ENCODE data around the gene JUNB. TPM values are rescaled to one million over a fixed set of nuclear protein-coding genes. Genes with fewer than 3 reads are reported as not detected.

The JUNB gene
- total and polyA plus RNA-seq, 2 of the 4 experiments (the other 2 are of a cell fraction): 20.8 to 109 TPM

DNA sequence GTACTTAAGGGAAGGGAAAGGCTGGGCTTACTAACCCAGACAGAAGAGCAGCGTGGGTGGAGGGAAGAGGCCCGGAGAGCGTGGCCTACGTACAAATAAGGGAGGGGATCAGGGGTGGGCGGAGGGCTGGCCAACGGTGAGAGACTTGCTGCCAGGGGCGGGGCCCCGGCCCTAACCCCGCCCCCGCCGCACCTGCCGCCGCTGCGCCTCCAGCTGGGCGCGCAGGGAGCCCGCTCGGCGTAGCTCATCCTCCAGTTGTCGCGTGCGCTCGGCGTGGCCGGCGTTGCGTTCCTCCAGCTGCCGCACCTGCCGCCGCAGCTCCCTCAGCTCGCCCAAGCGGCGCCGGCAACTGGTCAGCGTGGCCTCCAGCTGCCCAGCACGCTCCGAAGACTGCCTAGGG is 21.6 kb upstream of the JUNB start:
- Histone ChIP-seq H4K91ac (ENCODE audit: insufficient read depth, low read depth, low read length) (no peak overlapping the region), H2BK15ac (ENCODE audit: low read depth, low read length) (no peak overlapping the region), H2BK5ac (ENCODE audit: low read depth, low read length, poor library complexity, severe bottlenecking) (no peak overlapping the region), H3K4me2 (ENCODE audit: low read depth, low read length) (no peak overlapping the region), H3K4ac (ENCODE audit: low read depth, low read length) (no peak overlapping the region), H3K18ac (ENCODE audit: low read depth, low read length) (no peak overlapping the region), H3K36me3 (ENCODE audit: control insufficient read depth, insufficient read depth, low read length) (peaks cover under 1% of the 10 kb centered on the region; the same call in 1 of the 2 replicates), H3K27me3 (ENCODE audit: control insufficient read depth, insufficient read depth, low read length) (no peaks in the 10 kb centered on the region), H3K4me1 (ENCODE audit: control insufficient read depth, insufficient read depth, low read length) (0 out of 2 replicates have a peak, but pooled peaks cover 2% of the 10 kb centered on the region), H2AFZ (replicated peaks; ENCODE audit: low read length, poor library complexity) (no peak overlapping the region), H2AK9ac (replicated peaks; ENCODE audit: low read depth, low read length, poor library complexity) (no peak overlapping the region), H4K8ac (ENCODE audit: low read depth in 2 of 2, low read length in 2 of 2) (no peak overlapping the region), H2BK120ac (ENCODE audit: low read depth, low read length) (no peak overlapping the region), H3K9me1 (ENCODE audit: insufficient read depth, low read length) (peaks cover 3% of the 10 kb centered on the region; the same call in 1 of the 2 replicates), H3K56ac (ENCODE audit: extremely low read depth, insufficient read depth, low read length) (no peak overlapping the region), H4K5ac (ENCODE audit: low read depth, low read length) (no peak overlapping the region), H3K14ac (replicated peaks; ENCODE audit: low read depth, low read length) (no peak overlapping the region), H2BK20ac (ENCODE audit: low read depth, low read length) (no peak overlapping the region), H3K4me3 (ENCODE audit: insufficient read depth, low read depth, low read length) (no peak overlapping the region), H3K9ac (ENCODE audit: low read depth, low read length) (no peak overlapping the region), H3K9me3 (ENCODE audit: control insufficient read depth, insufficient read depth, low read length) (no peaks in the 10 kb centered on the region), H2AK5ac (ENCODE audit: low read depth, low read length) (no peak overlapping the region), H3K23ac (ENCODE audit: low read depth, low read length) (no peak overlapping the region), H4K20me1 (ENCODE audit: insufficient read depth, low read length) (peaks cover 5% of the 10 kb centered on the region; the same call in 1 of the 2 replicates), H3K27ac (ENCODE audit: insufficient read depth, low read length) (no peak overlapping the region), H3K79me1 (ENCODE audit: low read depth in 1 of 2, low read length in 2 of 2) (peaks cover 0 to under 1% of the 10 kb centered on the region in 2 experiments; a peak in 1 of 4 replicates)
- intact Hi-C loops (cut with micrococcal nuclease) (no loop called here), dilution Hi-C loops (cut with HindIII; ENCODE audit: low sequenced_read_pairs, unreplicated experiment) (no loop called here), in situ Hi-C loops (cut with MboI; ENCODE audit: low sequenced_read_pairs) (loop anchor here (5.0 kb wide), 2 partner anchors 33 to 68 kb away; partner anchors contain the start of genes MAST1, PRDX2 and THSD8)
- DNase-seq (no peak), ATAC-seq (ENCODE audit: low read depth) (no peak)
- BruUV-seq (replicated peaks): no TSS peak
- POLR2A ChIA-PET (ENCODE audit: unreplicated experiment): no interaction called here
- CTCF ChIA-PET: interaction anchor here (0.7 kb wide), 1 partner anchor 9 kb away, joined by 6 read pairs; no protein-coding TSS in a partner anchor
- no CpG with 5 or more reads among the region's 37 CpGs for WGBS, 2 experiments (ENCODE audit: extremely low coverage in 2 of 2, insufficient read length in 1 of 2)
- TF ChIP-seq MAZ (IDR thresholded peaks at IDR 0.05; ENCODE audit: borderline replicate concordance, low read depth, low read length): no peak
- TF ChIP-seq CEBPB (IDR thresholded peaks at IDR 0.05; ENCODE audit: low read depth, low read length): no peak

Measured in IMR-90 (cell line).